NK-92 (cell line): ENCODE data around the gene DISP2.

Source experiments
- DNase-seq: peaks from one replicate; lab custom pipeline; 2025; ENCODE audit not compliant: unreplicated experiment; lab: John Stamatoyannopoulos, UW

Gene DISP2

GRCh38 chr15:40325188-40325587 lies 32.8 kb upstream of the DISP2 start:
- DNase-seq = no peak

GRCh38 chr15:40325700-40326099 lies 32.3 kb upstream of the DISP2 start:
- no peak for DNase-seq

- DNase-seq = no peak
Measured at GRCh38 chr15:40327457-40327856, 30.6 kb upstream of the DISP2 start.

- no peak for DNase-seq
Measured at GRCh38 chr15:40328176-40328575, 29.8 kb upstream of the DISP2 start.

GRCh38 chr15:40328751-40329150 lies 29.3 kb upstream of the DISP2 start:
- no peak for DNase-seq

- DNase-seq = no peak
Measured at GRCh38 chr15:40329804-40330203, 28.2 kb upstream of the DISP2 start.

GRCh38 chr15:40330368-40330836 lies 27.6 kb upstream of the DISP2 start:
- no peak for DNase-seq

GRCh38 chr15:40331026-40331425 lies 27.0 kb upstream of the DISP2 start:
- DNase-seq = no peak

- DNase-seq = no peak
Measured at GRCh38 chr15:40331637-40332036, 26.4 kb upstream of the DISP2 start.

- DNase-seq = no peak
Measured at GRCh38 chr15:40332113-40332781, 25.8 kb upstream of the DISP2 start.

- no peak for DNase-seq
Measured at GRCh38 chr15:40333922-40334492, 24.0 kb upstream of the DISP2 start.

GRCh38 chr15:40334541-40334940 lies 23.5 kb upstream of the DISP2 start:
- no peak for DNase-seq

GRCh38 chr15:40334941-40335795 lies 22.9 kb upstream of the DISP2 start:
- DNase-seq = no peak

GRCh38 chr15:40335938-40336743 lies 21.9 kb upstream of the DISP2 start:
- no peak for DNase-seq

- DNase-seq = no peak
Measured at GRCh38 chr15:40336744-40337122, 21.3 kb upstream of the DISP2 start.

- DNase-seq = no peak
Measured at GRCh38 chr15:40337597-40337996, 20.4 kb upstream of the DISP2 start.

GRCh38 chr15:40338041-40338657 lies 19.9 kb upstream of the DISP2 start:
- DNase-seq = no peak

GRCh38 chr15:40338921-40339620 lies 18.9 kb upstream of the DISP2 start:
- DNase-seq = no peak

- no peak for DNase-seq
Measured at GRCh38 chr15:40339621-40339945, 18.4 kb upstream of the DISP2 start.

GRCh38 chr15:40340038-40340739 lies 17.8 kb upstream of the DISP2 start:
- no peak for DNase-seq
